ENCODE data around the gene LPP. TPM values are rescaled to one million over a fixed set of nuclear protein-coding genes. Genes with fewer than 3 reads are reported as not detected.

The LPP gene
- total and polyA plus RNA-seq, 2 of the 13 experiments (the other 11 are each of a cell fraction or from before 2014, with no cell fraction given), result 19.2 to 29.9 TPM

DNA sequence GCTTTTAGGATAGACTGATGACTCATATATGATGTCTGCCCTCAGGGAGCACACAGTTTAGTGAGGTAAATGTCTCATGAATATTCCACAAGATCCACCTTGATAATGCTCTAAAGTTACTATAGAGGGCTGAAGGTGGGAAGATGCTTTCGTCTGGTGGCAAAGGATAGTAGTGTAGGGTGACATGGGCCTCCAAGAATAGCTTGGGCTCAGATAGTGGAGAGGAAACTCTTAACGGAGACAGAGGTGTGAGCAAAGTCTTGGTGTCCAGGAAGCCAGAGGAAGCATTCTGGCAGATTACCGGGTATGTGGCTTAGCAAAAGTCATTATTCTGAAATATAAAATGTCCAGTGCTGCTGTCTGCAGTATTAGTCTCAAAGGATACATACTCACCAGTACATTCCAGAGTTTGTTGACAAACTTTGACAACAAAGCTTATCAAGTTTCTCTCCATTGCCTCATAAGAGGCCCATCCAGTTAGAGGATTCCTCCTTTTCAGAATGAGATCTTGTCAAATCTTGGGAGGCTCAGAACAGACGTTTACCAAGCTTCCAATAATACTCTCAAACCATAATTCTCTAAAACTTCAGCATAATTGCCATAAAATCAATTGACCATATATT lies 316.7 kb downstream of the LPP start (continued):
- TF ChIP-seq ZSCAN12 (CRISPR knock-in tag; IDR thresholded peaks at IDR 0.05) (no peak), ZNF75D (CRISPR knock-in tag; IDR thresholded peaks at IDR 0.05; ENCODE audit: borderline replicate concordance) (no peak), FOSL1 (CRISPR knock-in tag; IDR thresholded peaks at IDR 0.05; ENCODE audit: borderline replicate concordance) (no peak), ZBTB21 (CRISPR knock-in tag; IDR thresholded peaks at IDR 0.05) (no peak), ZNF558 (CRISPR knock-in tag; IDR thresholded peaks at IDR 0.05; ENCODE audit: borderline replicate concordance) (no peak)
- TF ChIP-seq, protein P1, sequence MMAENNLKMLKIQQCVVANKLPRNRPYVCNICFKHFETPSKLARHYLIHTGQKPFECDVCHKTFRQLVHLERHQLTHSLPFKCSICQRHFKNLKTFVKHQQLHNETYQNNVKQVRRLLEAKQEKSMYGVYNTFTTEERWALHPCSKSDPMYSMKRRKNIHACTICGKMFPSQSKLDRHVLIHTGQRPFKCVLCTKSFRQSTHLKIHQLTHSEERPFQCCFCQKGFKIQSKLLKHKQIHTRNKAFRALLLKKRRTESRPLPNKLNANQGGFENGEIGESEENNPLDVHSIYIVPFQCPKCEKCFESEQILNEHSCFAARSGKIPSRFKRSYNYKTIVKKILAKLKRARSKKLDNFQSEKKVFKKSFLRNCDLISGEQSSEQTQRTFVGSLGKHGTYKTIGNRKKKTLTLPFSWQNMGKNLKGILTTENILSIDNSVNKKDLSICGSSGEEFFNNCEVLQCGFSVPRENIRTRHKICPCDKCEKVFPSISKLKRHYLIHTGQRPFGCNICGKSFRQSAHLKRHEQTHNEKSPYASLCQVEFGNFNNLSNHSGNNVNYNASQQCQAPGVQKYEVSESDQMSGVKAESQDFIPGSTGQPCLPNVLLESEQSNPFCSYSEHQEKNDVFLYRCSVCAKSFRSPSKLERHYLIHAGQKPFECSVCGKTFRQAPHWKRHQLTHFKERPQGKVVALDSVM (CRISPR knock-in tag; IDR thresholded peaks at IDR 0.05), result no peak
- TF ChIP-seq, protein P2, sequence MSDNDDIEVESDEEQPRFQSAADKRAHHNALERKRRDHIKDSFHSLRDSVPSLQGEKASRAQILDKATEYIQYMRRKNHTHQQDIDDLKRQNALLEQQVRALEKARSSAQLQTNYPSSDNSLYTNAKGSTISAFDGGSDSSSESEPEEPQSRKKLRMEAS (IDR thresholded peaks at IDR 0.05), result no peak
- TF ChIP-seq, protein P3, sequence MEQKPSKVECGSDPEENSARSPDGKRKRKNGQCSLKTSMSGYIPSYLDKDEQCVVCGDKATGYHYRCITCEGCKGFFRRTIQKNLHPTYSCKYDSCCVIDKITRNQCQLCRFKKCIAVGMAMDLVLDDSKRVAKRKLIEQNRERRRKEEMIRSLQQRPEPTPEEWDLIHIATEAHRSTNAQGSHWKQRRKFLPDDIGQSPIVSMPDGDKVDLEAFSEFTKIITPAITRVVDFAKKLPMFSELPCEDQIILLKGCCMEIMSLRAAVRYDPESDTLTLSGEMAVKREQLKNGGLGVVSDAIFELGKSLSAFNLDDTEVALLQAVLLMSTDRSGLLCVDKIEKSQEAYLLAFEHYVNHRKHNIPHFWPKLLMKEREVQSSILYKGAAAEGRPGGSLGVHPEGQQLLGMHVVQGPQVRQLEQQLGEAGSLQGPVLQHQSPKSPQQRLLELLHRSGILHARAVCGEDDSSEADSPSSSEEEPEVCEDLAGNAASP (CRISPR knock-in tag; IDR thresholded peaks at IDR 0.05; ENCODE audit: borderline replicate concordance), result no peak

DNA sequence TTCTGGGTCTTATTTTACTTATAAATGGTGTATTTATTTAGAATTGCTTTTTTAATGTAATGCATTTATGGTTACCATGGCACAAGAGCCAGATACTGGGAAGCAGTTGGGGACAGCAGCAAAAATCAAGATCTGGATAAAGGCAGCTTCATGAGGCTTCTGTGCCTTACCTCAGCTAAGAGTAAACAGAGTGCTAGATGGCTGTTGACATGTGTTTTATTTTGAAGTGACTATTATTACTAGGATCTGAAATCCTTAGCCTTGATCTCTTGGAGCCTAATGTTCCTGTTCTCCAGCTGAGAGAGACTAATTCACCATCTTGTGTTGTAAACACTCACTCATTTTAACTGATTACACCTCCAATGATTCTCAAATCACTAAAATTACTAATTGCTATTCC lies 317.8 kb downstream of the LPP start:
- intact Hi-C loops (cut with micrococcal nuclease; ENCODE audit: unreplicated experiment) (no loop called here), in situ Hi-C loops (cut with HindIII; ENCODE audit: extremely low pct_ligation_motif_present, low pct_unique_long_range_greater_than_20kb) (no loop called here)
- H3K9ac ChIP-seq (ENCODE audit: insufficient read depth, low read depth, low read length), result no peak overlapping the region
- H3K36me3 ChIP-seq (replicated peaks in 1 of 2; ENCODE audit: control insufficient read depth in 1 of 2, insufficient read depth in 2 of 2, low read length in 2 of 2), result peaks cover 0 to 2% of the 10 kb centered on the region in 2 experiments; a peak in 2 of 5 replicates
- H3K79me2 ChIP-seq (ENCODE audit: insufficient read depth, low read length), result no peaks in the 10 kb centered on the region
- no peak overlapping the region for H2AFZ ChIP-seq (ENCODE audit: low read length)
- BruUV-seq (replicated peaks), result no TSS peak
- POLR2A ChIA-PET, result no interaction called here
- DNase-seq (ENCODE audit: low spot score) (no peak), ATAC-seq (no peak), FAIRE-seq (no peak)
- no peak overlapping the region for H3K4me2 ChIP-seq (ENCODE audit: low read depth, low read length)
- no peak overlapping the region for H3K27ac ChIP-seq (ENCODE audit: extremely low read length, insufficient read depth, low read length)
- H3K4me3 ChIP-seq (replicated peaks in 1 of 3; ENCODE audit: insufficient read depth in 1 of 3, low read depth in 2 of 3, low read length in 3 of 3), result no peak overlapping the region
- H4K20me1 ChIP-seq (ENCODE audit: insufficient read depth, low read length), result no peaks in the 10 kb centered on the region
- CTCF ChIA-PET (ENCODE audit: low intra/inter-chr PET ratio, low total read pairs), result no interaction called here
- no peaks in the 10 kb centered on the region for H3K27me3 ChIP-seq (ENCODE audit: control insufficient read depth in 1 of 2, insufficient read depth in 2 of 2, low read length in 2 of 2)
- peaks cover 51% of the 10 kb centered on the region for H3K4me1 ChIP-seq (ENCODE audit: insufficient read depth, low read length)
- no peaks in the 10 kb centered on the region for H3K9me3 ChIP-seq (ENCODE audit: low read length)
- TF ChIP-seq SMARCE1 (IDR thresholded peaks at IDR 0.05; ENCODE audit: borderline replicate concordance) (no peak), SATB2 (CRISPR knock-in tag; IDR thresholded peaks at IDR 0.05) (no peak), IRX3 (CRISPR knock-in tag; IDR thresholded peaks at IDR 0.05; ENCODE audit: borderline replicate concordance, low read depth) (no peak), HDAC1 (CRISPR knock-in tag; IDR thresholded peaks at IDR 0.05) (no peak)
- TF ChIP-seq, protein P4, sequence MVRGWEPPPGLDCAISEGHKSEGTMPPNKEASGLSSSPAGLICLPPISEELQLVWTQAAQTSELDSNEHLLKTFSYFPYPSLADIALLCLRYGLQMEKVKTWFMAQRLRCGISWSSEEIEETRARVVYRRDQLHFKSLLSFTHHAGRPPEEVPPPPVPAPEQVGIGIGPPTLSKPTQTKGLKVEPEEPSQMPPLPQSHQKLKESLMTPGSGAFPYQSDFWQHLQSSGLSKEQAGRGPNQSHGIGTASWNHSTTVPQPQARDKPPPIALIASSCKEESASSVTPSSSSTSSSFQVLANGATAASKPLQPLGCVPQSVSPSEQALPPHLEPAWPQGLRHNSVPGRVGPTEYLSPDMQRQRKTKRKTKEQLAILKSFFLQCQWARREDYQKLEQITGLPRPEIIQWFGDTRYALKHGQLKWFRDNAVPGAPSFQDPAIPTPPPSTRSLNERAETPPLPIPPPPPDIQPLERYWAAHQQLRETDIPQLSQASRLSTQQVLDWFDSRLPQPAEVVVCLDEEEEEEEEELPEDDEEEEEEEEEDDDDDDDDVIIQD (CRISPR knock-in tag; IDR thresholded peaks at IDR 0.05; ENCODE audit: low read depth), result no peak
- TF ChIP-seq, protein P5, sequence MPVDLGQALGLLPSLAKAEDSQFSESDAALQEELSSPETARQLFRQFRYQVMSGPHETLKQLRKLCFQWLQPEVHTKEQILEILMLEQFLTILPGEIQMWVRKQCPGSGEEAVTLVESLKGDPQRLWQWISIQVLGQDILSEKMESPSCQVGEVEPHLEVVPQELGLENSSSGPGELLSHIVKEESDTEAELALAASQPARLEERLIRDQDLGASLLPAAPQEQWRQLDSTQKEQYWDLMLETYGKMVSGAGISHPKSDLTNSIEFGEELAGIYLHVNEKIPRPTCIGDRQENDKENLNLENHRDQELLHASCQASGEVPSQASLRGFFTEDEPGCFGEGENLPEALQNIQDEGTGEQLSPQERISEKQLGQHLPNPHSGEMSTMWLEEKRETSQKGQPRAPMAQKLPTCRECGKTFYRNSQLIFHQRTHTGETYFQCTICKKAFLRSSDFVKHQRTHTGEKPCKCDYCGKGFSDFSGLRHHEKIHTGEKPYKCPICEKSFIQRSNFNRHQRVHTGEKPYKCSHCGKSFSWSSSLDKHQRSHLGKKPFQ (CRISPR knock-in tag; IDR thresholded peaks at IDR 0.05; ENCODE audit: insufficient replicate concordance), result no peak
- TF ChIP-seq, protein P6, sequence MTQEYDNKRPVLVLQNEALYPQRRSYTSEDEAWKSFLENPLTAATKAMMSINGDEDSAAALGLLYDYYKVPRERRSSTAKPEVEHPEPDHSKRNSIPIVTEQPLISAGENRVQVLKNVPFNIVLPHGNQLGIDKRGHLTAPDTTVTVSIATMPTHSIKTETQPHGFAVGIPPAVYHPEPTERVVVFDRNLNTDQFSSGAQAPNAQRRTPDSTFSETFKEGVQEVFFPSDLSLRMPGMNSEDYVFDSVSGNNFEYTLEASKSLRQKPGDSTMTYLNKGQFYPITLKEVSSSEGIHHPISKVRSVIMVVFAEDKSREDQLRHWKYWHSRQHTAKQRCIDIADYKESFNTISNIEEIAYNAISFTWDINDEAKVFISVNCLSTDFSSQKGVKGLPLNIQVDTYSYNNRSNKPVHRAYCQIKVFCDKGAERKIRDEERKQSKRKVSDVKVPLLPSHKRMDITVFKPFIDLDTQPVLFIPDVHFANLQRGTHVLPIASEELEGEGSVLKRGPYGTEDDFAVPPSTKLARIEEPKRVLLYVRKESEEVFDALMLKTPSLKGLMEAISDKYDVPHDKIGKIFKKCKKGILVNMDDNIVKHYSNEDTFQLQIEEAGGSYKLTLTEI (CRISPR knock-in tag; conservative IDR thresholded peaks at IDR 0.05), result no peak
